KMS-11 (cell line): ENCODE results near the gene FAM163A.

Experiments
- H2AFZ ChIP-seq: fragments of 200-600 bp; sonication (generic); 2 replicates; pipeline ENCODE4 v1.6.1; 2016; ENCODE audit warnings: antibody characterized with exemption, mixed run types, low read depth
- H3K27ac ChIP-seq: fragments of 200-600 bp; sonication (generic); 2 replicates; pipeline ENCODE4 v1.6.1; 2016; ENCODE audit warnings: mild to moderate bottlenecking, mixed run types
- H3K27me3 ChIP-seq: fragments of 200-600 bp; sonication (generic); 2 replicates; pipeline ENCODE4 v1.6.1; 2017; ENCODE audit warnings: mild to moderate bottlenecking, low read depth, mixed run types, moderate library complexity; ENCODE audit not compliant: insufficient read depth
- H3K36me3 ChIP-seq: fragments of 200-600 bp; sonication (generic); 2 replicates; pipeline ENCODE4 v1.6.1; 2017; ENCODE audit warnings: mild to moderate bottlenecking, mixed run types; ENCODE audit not compliant: insufficient read depth
- H3K4me1 ChIP-seq: fragments of 200-600 bp; sonication (generic); 2 replicates; pipeline ENCODE4 v1.6.1; 2016; ENCODE audit warnings: mild to moderate bottlenecking, low read depth, mixed run types; ENCODE audit not compliant: poor library complexity, severe bottlenecking
- H3K4me2 ChIP-seq: fragments of 200-600 bp; sonication (generic); 2 replicates; pipeline ENCODE4 v1.7.0; 2016; ENCODE audit warnings: mild to moderate bottlenecking, mixed run types
- H3K4me3 ChIP-seq: fragments of 200-600 bp; sonication (generic); IDR thresholded peaks from 2 replicates; pipeline ENCODE4 v1.6.1; 2017; ENCODE audit warnings: low read depth, low read length, mixed read lengths; ENCODE audit not compliant: insufficient read depth
- H3K79me2 ChIP-seq: fragments of 200-600 bp; sonication (generic); 2 replicates; pipeline ENCODE4 v1.6.1; 2016; ENCODE audit warnings: low read depth, mixed run types; ENCODE audit not compliant: insufficient read depth
- H3K9ac ChIP-seq: fragments of 200-600 bp; sonication (generic); 2 replicates; pipeline ENCODE4 v1.6.1; 2016; ENCODE audit warnings: mild to moderate bottlenecking, mixed run types
- H4K20me1 ChIP-seq: fragments of 200-600 bp; sonication (generic); 2 replicates; pipeline ENCODE4 v1.6.1; 2016; ENCODE audit warnings: mild to moderate bottlenecking, mixed run types; ENCODE audit not compliant: insufficient read depth
- TF ChIP-seq, protein P1 (sequence below): fragments of 200-600 bp; sonication (generic); conservative IDR thresholded peaks from 2 replicates; pipeline ENCODE4 v1.6.1; 2017; ENCODE audit warnings: low read depth, mild to moderate bottlenecking, antibody characterized with exemption, low read length, moderate library complexity, mixed read lengths

Gene FAM163A

DNA sequence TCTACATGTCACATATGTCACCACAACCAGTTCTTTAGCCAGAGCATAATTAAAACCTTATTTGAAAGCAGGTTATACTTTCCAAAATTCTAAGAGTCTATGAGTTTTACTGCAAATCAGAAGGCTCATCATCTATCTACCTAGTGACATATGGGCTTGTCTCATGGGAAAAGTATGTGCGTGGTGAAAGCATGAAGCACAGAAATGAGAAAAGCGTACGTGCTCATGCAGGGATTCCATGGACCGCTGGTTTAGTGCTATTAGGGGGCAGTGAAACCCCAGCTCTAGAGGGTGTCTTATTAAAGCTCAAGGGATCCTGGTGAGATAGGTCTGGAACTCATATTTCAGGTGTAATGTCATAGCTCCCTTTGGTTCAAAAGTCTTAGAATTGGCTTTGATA lies 50.2 kb downstream of the FAM163A start:
- Histone ChIP-seq H3K79me2 (no peaks in the 10 kb centered on the region), H3K27me3 (no peaks in the 10 kb centered on the region), H2AFZ (no peak overlapping the region), H3K4me2 (no peak overlapping the region), H3K4me3 (no peak overlapping the region), H3K9ac (no peak overlapping the region), H3K27ac (no peak overlapping the region), H3K4me1 (no peaks in the 10 kb centered on the region), H3K36me3 (no peaks in the 10 kb centered on the region), H4K20me1 (no peaks in the 10 kb centered on the region)
- TF ChIP-seq, protein P1, sequence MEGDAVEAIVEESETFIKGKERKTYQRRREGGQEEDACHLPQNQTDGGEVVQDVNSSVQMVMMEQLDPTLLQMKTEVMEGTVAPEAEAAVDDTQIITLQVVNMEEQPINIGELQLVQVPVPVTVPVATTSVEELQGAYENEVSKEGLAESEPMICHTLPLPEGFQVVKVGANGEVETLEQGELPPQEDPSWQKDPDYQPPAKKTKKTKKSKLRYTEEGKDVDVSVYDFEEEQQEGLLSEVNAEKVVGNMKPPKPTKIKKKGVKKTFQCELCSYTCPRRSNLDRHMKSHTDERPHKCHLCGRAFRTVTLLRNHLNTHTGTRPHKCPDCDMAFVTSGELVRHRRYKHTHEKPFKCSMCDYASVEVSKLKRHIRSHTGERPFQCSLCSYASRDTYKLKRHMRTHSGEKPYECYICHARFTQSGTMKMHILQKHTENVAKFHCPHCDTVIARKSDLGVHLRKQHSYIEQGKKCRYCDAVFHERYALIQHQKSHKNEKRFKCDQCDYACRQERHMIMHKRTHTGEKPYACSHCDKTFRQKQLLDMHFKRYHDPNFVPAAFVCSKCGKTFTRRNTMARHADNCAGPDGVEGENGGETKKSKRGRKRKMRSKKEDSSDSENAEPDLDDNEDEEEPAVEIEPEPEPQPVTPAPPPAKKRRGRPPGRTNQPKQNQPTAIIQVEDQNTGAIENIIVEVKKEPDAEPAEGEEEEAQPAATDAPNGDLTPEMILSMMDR, result no peak

GRCh38 chr1:179794146-179794545 lies 51.1 kb downstream of the FAM163A start:
- Histone ChIP-seq H3K4me1 (no peaks in the 10 kb centered on the region), H3K27ac (no peak overlapping the region), H3K79me2 (no peaks in the 10 kb centered on the region)

DNA sequence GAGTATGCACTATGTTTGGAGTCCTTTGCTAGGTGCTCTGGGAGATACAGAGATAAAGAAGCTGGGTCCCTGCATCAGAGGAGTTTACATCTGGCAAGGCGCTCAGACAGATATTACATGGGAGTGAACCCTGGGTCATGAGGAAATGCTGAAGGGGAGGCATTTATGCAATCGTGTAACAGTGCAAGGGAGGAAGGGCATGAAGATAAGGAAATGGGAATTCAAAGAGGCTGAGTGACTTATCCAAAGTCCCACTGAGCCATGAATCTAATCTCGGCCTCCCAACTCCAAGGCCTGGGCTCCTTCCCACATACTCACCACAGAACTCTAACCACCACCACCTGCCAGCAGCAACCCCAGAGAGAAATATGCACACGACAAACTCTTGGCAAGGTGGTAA lies 51.6 kb downstream of the FAM163A start:
- Histone ChIP-seq H3K4me1 (no peaks in the 10 kb centered on the region), H3K36me3 (no peaks in the 10 kb centered on the region), H3K4me2 (no peak overlapping the region), H3K4me3 (no peak overlapping the region), H4K20me1 (no peaks in the 10 kb centered on the region), H2AFZ (no peak overlapping the region), H3K27me3 (no peaks in the 10 kb centered on the region), H3K9ac (no peak overlapping the region), H3K27ac (no peak overlapping the region), H3K79me2 (no peaks in the 10 kb centered on the region)
- TF ChIP-seq, protein P1, result no peak

More at GRCh38 chr1:179794146-179794545, 51.1 kb downstream of the FAM163A start:
- Histone ChIP-seq H3K36me3 (no peaks in the 10 kb centered on the region), H4K20me1 (no peaks in the 10 kb centered on the region), H2AFZ (no peak overlapping the region), H3K4me3 (no peak overlapping the region), H3K27me3 (no peaks in the 10 kb centered on the region), H3K9ac (no peak overlapping the region), H3K4me2 (no peak overlapping the region)
- TF ChIP-seq, protein P1, result no peak

GRCh38 chr1:179798213-179798863 lies 55.2 kb downstream of the FAM163A start:
- Histone ChIP-seq H3K9ac (no peak overlapping the region), H3K4me2 (no peak overlapping the region), H2AFZ (no peak overlapping the region), H3K36me3 (no peaks in the 10 kb centered on the region), H4K20me1 (no peaks in the 10 kb centered on the region), H3K4me1 (no peaks in the 10 kb centered on the region), H3K27me3 (no peaks in the 10 kb centered on the region), H3K79me2 (no peaks in the 10 kb centered on the region), H3K4me3 (no peak overlapping the region), H3K27ac (no peak overlapping the region)
- TF ChIP-seq, protein P1, result no peak
